ENCODE data around the gene TANC1.

TANC1 gene

DNA sequence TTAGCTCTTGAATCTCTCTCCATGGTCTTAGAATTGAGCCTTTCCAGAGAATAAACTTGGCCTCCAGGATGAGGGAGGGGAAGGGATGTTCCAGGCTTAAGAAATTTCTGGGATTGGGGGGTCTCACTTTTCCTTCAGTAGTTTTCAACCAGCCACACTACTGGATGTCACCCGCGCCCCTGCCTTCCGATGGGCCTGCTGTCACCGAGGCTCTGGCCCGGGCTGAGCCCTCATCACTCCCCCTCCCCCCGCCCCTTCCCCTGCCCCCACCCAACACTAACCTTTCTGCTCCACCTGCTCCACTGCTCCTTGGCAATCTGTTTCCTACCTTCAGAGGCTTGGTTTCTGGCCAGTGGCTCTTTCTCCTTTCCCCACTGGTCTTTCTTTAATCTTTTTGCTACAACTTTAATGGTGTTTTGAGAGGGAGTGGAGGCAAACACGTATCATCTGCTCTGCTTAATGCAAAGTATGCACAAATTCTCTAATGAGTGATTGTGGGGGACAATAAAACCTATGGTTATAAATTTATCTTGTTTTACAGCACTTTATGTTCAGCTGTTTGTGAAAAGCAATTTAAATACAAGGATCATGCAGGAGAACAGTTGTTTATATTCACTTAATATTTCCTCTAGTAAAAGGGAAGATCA lies 162.9 kb downstream of the TANC1 start:
- no peak for DNase-seq (ENCODE audit: low read depth)
- H3K4me3 ChIP-seq (ENCODE audit: low read depth, low read length): no peak overlapping the region
- TF ChIP-seq, protein P1, sequence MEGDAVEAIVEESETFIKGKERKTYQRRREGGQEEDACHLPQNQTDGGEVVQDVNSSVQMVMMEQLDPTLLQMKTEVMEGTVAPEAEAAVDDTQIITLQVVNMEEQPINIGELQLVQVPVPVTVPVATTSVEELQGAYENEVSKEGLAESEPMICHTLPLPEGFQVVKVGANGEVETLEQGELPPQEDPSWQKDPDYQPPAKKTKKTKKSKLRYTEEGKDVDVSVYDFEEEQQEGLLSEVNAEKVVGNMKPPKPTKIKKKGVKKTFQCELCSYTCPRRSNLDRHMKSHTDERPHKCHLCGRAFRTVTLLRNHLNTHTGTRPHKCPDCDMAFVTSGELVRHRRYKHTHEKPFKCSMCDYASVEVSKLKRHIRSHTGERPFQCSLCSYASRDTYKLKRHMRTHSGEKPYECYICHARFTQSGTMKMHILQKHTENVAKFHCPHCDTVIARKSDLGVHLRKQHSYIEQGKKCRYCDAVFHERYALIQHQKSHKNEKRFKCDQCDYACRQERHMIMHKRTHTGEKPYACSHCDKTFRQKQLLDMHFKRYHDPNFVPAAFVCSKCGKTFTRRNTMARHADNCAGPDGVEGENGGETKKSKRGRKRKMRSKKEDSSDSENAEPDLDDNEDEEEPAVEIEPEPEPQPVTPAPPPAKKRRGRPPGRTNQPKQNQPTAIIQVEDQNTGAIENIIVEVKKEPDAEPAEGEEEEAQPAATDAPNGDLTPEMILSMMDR (IDR thresholded peaks at IDR 0.05; ENCODE audit: low read depth, low read length, missing control alignments): no peak

DNA sequence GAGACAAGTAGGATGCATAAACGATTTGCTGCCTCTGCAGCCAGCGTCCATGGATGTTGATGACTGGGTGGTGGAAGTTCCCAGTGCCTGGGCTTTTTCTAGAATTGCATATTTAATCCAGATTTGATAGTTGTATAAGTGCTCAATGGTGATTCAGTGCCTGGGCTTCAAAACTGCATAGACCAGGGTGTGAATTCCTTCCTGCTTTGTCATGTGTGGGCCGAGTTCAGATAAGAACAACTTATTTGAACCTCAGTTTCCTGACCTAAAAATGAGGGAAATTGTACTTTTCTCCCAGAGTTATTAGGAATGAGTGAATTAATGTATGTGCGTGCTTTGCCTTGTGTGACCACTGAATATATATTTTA lies 163.5 kb downstream of the TANC1 start:
- no peak for DNase-seq (ENCODE audit: low read depth)

DNA sequence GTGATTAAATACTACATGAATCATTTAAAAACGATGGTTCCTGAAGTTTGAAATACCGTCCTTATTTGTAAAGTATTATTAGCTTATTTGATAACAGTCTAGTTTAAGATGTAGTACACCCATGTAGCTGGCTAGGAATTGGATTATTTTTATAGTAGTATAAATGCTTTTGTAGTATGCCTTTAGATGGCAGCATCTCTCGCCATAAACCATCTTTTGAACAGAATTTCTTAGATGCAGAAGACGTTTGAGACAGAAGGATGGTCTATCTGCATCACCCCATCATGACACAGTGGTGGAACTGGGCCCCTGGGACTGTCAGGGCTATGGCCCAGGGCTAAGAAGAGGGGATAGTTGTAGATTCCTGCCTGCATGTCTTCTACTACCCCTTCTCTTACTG lies 165.4 kb downstream of the TANC1 start:
- TF ChIP-seq, protein P1 (IDR thresholded peaks at IDR 0.05; ENCODE audit: low read depth, low read length, missing control alignments): no peak
- H3K4me3 ChIP-seq (ENCODE audit: low read depth, low read length): no peak overlapping the region
- no peak for DNase-seq (ENCODE audit: low read depth)

More for the DNA sequence above, 163.5 kb downstream of the TANC1 start:
- TF ChIP-seq, protein P1 (IDR thresholded peaks at IDR 0.05; ENCODE audit: low read depth, low read length, missing control alignments): no peak
- H3K4me3 ChIP-seq (ENCODE audit: low read depth, low read length): no peak overlapping the region

DNA sequence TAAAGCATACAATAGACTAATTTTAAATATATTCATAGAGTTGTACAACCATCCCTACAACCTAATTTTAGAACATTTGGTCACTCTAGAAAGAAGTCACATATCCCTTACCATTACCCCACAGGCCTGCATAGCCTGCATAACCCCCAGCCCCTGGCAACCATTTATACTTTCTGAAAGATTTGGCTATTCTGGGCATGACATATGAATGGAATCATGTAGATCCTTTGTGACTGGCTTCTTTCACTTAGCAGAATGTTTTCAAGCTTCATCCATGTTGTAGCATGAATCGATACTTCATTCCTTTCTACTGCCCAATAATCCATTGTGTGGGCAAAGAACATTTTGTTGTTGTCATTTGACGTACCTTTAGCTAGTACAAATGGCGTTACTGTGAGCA lies 166.5 kb downstream of the TANC1 start:
- TF ChIP-seq, protein P1 (IDR thresholded peaks at IDR 0.05; ENCODE audit: low read depth, low read length, missing control alignments): no peak
- no peak overlapping the region for H3K4me3 ChIP-seq (ENCODE audit: low read depth, low read length)
- DNase-seq (ENCODE audit: low read depth): no peak

GRCh38 chr2:159136391-159136790 lies 168.0 kb downstream of the TANC1 start:
- no peak for DNase-seq (ENCODE audit: low read depth)
- H3K4me3 ChIP-seq (ENCODE audit: low read depth, low read length): no peak overlapping the region
- TF ChIP-seq, protein P1 (IDR thresholded peaks at IDR 0.05; ENCODE audit: low read depth, low read length, missing control alignments): no peak

DNA sequence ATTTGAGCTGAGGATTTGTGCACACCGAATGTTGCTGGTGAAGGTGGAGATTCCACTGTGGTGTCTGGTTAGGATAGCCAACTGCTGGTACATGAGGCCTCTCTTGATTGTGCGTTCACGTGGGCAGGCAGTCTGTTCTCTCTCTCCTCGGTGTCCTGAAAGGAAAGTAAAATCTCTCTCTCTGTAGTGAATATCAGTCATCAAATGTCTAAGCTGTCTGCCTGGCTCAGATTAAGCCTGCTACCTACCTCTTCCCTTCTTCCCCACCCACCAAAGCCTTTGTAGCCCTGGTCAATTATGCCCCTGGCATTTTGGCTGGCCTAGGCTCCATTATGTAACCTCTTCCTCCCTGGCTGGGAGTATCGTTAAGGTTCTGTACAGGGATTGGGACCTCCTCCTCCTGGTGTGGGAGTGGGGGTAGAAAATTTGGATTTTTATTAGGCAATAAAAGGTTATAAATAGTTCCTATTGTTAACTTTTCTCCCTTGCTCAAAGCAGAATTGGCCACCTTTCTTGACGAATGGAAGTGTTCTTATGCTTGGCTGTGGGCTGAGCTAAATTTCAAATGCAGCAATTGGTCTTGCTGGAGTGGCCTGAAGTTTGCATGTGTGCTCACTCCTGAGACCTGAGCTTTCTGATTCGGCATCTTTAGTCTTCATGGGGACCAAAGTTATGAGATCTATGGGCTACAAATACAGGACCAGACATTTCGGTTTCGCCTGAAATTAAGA lies 169.2 kb downstream of the TANC1 start:
- DNase-seq (ENCODE audit: low read depth): no peak
- TF ChIP-seq, protein P1 (IDR thresholded peaks at IDR 0.05; ENCODE audit: low read depth, low read length, missing control alignments): no peak
- H3K4me3 ChIP-seq (ENCODE audit: low read depth, low read length): no peak overlapping the region

All from GM12864 (cell line).